A549 (cell line): Measurements from ENCODE around the gene FBXO24.

ENCODE experiments used
- CBX8 ChIP-seq: fragments of 200-600 bp; sonication (generic); IDR thresholded peaks from 2 replicates; pipeline ENCODE4 v1.6.1; 2016
- CTCF ChIP-seq: fragments of >200 bp; sonication (Bioruptor Twin); formaldehyde crosslinking; IDR thresholded peaks from 3 replicates; pipeline ENCODE4 v1.5.1; 2016
- EP300 ChIP-seq, 2 experiments: fragments of >200 bp; sonication (Bioruptor Twin); formaldehyde crosslinking; IDR thresholded peaks; 2 replicates in 1 of 2; 3 replicates in 1 of 2; pipeline ENCODE4 v1.6.1; 2016 to 2017
- ESRRA ChIP-seq: fragments of 150-350 bp; IDR thresholded peaks from 2 replicates; pipeline ENCODE4 v1.6.1; 2014; ENCODE audit warnings: mild to moderate bottlenecking, low read length, borderline replicate concordance
- JUN ChIP-seq, 2 experiments: fragments of >200 bp; sonication (Bioruptor Twin); formaldehyde crosslinking; IDR thresholded peaks; 2 replicates in 1 of 2; 3 replicates in 1 of 2; pipeline ENCODE4 v1.6.1; 2016 to 2017
- MAX ChIP-seq: IDR thresholded peaks from 2 replicates; pipeline ENCODE4 v1.6.1; 2012
- MYC ChIP-seq: IDR thresholded peaks from 2 replicates; pipeline ENCODE4 v1.6.1; 2012; ENCODE audit warnings: mild to moderate bottlenecking, inconsistent platforms, low read length, improper control_type of control experiment, borderline replicate concordance
- POLR2A ChIP-seq: IDR thresholded peaks from 2 replicates; pipeline ENCODE4 v1.6.1; 2012; ENCODE audit warnings: mild to moderate bottlenecking, low read length
- POLR2AphosphoS2 ChIP-seq: conservative IDR thresholded peaks from 2 replicates; pipeline ENCODE4 v1.6.1; 2012; ENCODE audit warnings: low read length, improper control_type of control experiment, inconsistent platforms
- SMC3 ChIP-seq: fragments of >200 bp; sonication (Bioruptor Twin); formaldehyde crosslinking; IDR thresholded peaks from 3 replicates; pipeline ENCODE4 v1.6.1; 2018; ENCODE audit warnings: inconsistent platforms
- USF2 ChIP-seq: fragments of 450-650 bp; IDR thresholded peaks from 2 replicates; pipeline ENCODE4 v1.6.1; 2014; ENCODE audit warnings: antibody characterized with exemption
- ZNF302 ChIP-seq: fragments of 250-450 bp; sonication (Bioruptor Pico); IDR thresholded peaks from 2 replicates; pipeline ENCODE4 v1.9.0; 2021; ENCODE audit warnings: inconsistent platforms, mild to moderate bottlenecking, moderate library complexity

- no peak for TF ChIP-seq CTCF
- TF ChIP-seq MYC: no peak
- TF ChIP-seq USF2: no peak
- TF ChIP-seq POLR2A: no peak
- no peak for TF ChIP-seq SMC3
- no peak for TF ChIP-seq JUN (IDR thresholded peaks at IDR 0.05)
- TF ChIP-seq ESRRA: no peak
- TF ChIP-seq EP300 (IDR thresholded peaks at IDR 0.05): no peak
- no peak for TF ChIP-seq MAX
- TF ChIP-seq POLR2AphosphoS2: no peak
- no peak for TF ChIP-seq CBX8
- TF ChIP-seq ZNF302 (CRISPR knock-in tag): no peak
Measured at GRCh38 chr7:100607111-100607510, 21.0 kb downstream of the FBXO24 start.
